ENCODE results near the gene ERC2.

DNA sequence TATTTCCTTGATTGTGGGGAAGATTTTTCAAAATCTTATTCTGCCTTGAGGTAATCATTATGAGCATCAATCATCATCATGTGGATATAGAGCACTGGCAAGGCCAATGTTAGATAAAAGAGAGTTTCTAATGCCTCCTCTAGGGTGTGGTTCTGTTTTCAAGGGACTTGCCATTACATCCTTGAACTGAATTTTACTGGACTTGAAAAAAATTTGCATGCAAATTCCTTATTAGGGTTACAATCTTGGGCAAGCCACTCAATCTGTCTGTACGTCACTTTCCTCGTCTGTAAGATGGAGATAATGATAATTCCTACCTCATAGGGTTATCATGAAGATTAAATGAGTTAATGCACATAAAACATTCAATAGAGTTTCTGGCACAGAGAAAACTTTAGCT lies 825.0 kb downstream of the ERC2 start:
- no peak for TF ChIP-seq JUND (IDR thresholded peaks at IDR 0.05; ENCODE audit: low read length)
- TF ChIP-seq CREB1 (IDR thresholded peaks at IDR 0.05) = no peak
- TF ChIP-seq, protein P1, sequence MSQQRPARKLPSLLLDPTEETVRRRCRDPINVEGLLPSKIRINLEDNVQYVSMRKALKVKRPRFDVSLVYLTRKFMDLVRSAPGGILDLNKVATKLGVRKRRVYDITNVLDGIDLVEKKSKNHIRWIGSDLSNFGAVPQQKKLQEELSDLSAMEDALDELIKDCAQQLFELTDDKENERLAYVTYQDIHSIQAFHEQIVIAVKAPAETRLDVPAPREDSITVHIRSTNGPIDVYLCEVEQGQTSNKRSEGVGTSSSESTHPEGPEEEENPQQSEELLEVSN (IDR thresholded peaks at IDR 0.05) = no peak
- TF ChIP-seq, protein P2, sequence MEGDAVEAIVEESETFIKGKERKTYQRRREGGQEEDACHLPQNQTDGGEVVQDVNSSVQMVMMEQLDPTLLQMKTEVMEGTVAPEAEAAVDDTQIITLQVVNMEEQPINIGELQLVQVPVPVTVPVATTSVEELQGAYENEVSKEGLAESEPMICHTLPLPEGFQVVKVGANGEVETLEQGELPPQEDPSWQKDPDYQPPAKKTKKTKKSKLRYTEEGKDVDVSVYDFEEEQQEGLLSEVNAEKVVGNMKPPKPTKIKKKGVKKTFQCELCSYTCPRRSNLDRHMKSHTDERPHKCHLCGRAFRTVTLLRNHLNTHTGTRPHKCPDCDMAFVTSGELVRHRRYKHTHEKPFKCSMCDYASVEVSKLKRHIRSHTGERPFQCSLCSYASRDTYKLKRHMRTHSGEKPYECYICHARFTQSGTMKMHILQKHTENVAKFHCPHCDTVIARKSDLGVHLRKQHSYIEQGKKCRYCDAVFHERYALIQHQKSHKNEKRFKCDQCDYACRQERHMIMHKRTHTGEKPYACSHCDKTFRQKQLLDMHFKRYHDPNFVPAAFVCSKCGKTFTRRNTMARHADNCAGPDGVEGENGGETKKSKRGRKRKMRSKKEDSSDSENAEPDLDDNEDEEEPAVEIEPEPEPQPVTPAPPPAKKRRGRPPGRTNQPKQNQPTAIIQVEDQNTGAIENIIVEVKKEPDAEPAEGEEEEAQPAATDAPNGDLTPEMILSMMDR (IDR thresholded peaks at IDR 0.05; ENCODE audit: control extremely low read depth in 1 of 3, insufficient read depth in 1 of 3, low read depth in 1 of 3, low read length in 3 of 3) = no peak
- TF ChIP-seq SP1 (IDR thresholded peaks at IDR 0.05; ENCODE audit: low read depth, low read length) = no peak
- no peak for TF ChIP-seq RBBP5 (IDR thresholded peaks at IDR 0.05; ENCODE audit: borderline replicate concordance, low read depth, low read length)
- no peak for TF ChIP-seq POLR2AphosphoS5 (IDR thresholded peaks at IDR 0.05; ENCODE audit: low read depth, low read length)

All from H1 (cell line).